OCI-LY1 (cell line): Measurements from ENCODE around the gene EDC3.

Source experiments
- H2AFZ ChIP-seq: fragments of 200-600 bp; sonication (generic), shearing (Covaris generic); 2 replicates; pipeline ENCODE4 v1.6.0; 2014; ENCODE audit warnings: antibody characterized with exemption, mild to moderate bottlenecking, low read length
- H3F3A ChIP-seq: fragments of 200-600 bp; sonication (generic), shearing (Covaris generic); 2 replicates; pipeline ENCODE4 v1.6.0; 2014; ENCODE audit warnings: mild to moderate bottlenecking, antibody characterized with exemption, low read length, moderate library complexity; ENCODE audit not compliant: insufficient read depth
- H3K27ac ChIP-seq: fragments of 200-600 bp; sonication (generic); 2 replicates; pipeline ENCODE4 v1.5.1; 2014; ENCODE audit warnings: low read length, mixed run types, mild to moderate bottlenecking, low read depth; ENCODE audit not compliant: poor library complexity, severe bottlenecking
- H3K27me3 ChIP-seq: fragments of 200-600 bp; sonication (generic); 2 replicates; pipeline ENCODE4 v1.6.0; 2014; ENCODE audit warnings: antibody characterized with exemption, mild to moderate bottlenecking, low read length, moderate library complexity; ENCODE audit not compliant: insufficient read depth
- H3K36me3 ChIP-seq: fragments of 200-600 bp; sonication (generic); 2 replicates; pipeline ENCODE4 v1.6.1; 2014; ENCODE audit warnings: mild to moderate bottlenecking, antibody characterized with exemption, low read length, moderate library complexity, mixed read lengths; ENCODE audit not compliant: insufficient read depth
- H3K4me1 ChIP-seq: fragments of 200-600 bp; sonication (generic); 2 replicates; pipeline ENCODE4 v1.5.1; 2014; ENCODE audit warnings: mild to moderate bottlenecking, low read length, moderate library complexity; ENCODE audit not compliant: insufficient read depth, severe bottlenecking
- H3K4me2 ChIP-seq: fragments of 200-600 bp; sonication (generic), shearing (Covaris generic); 2 replicates; pipeline ENCODE4 v1.6.1; 2014; ENCODE audit warnings: low read length
- H3K4me3 ChIP-seq: fragments of 200-600 bp; sonication (generic); 2 replicates; pipeline ENCODE4 v1.5.1; 2014; ENCODE audit warnings: low read length, low read depth, mild to moderate bottlenecking, mixed read lengths; ENCODE audit not compliant: poor library complexity, severe bottlenecking
- H3K79me2 ChIP-seq: fragments of 200-600 bp; shearing (Covaris generic); 2 replicates; pipeline ENCODE4 v1.6.1; 2016; ENCODE audit warnings: mixed run types, low read length, mixed read lengths; ENCODE audit not compliant: insufficient read depth
- H3K9ac ChIP-seq: fragments of 200-600 bp; sonication (generic), shearing (Covaris generic); 2 replicates; pipeline ENCODE4 v1.6.1; 2014; ENCODE audit warnings: mild to moderate bottlenecking, low read length, mixed read lengths
- H3K9me2 ChIP-seq: fragments of 200-600 bp; sonication (generic), shearing (Covaris generic); 2 replicates; pipeline ENCODE4 v1.6.1; 2014; ENCODE audit warnings: low read depth, mild to moderate bottlenecking, low read length, mixed read lengths
- H3K9me3 ChIP-seq: fragments of 200-600 bp; shearing (Covaris generic); 2 replicates; pipeline ENCODE4 v1.6.1; 2014; ENCODE audit warnings: low read length, mixed read lengths
- H4K20me1 ChIP-seq: fragments of 200-600 bp; sonication (generic), shearing (Covaris generic); 2 replicates; pipeline ENCODE4 v1.6.0; 2016; ENCODE audit warnings: mild to moderate bottlenecking, low read length; ENCODE audit not compliant: insufficient read depth
- EZH2 ChIP-seq: fragments of 200-600 bp; sonication (generic), shearing (Covaris generic); IDR thresholded peaks from 2 replicates; pipeline ENCODE4 v1.8.0; 2017; ENCODE audit warnings: borderline replicate concordance, mixed run types, mild to moderate bottlenecking, antibody characterized with exemption, low read length, moderate library complexity, mixed read lengths
- TF ChIP-seq, protein P1 (sequence below): fragments of 200-600 bp; sonication (generic), shearing (Covaris generic); IDR thresholded peaks from 2 replicates; pipeline ENCODE4 v1.5.1; 2017; ENCODE audit warnings: mild to moderate bottlenecking, antibody characterized with exemption, low read length, moderate library complexity, mixed read lengths

Gene EDC3

DNA sequence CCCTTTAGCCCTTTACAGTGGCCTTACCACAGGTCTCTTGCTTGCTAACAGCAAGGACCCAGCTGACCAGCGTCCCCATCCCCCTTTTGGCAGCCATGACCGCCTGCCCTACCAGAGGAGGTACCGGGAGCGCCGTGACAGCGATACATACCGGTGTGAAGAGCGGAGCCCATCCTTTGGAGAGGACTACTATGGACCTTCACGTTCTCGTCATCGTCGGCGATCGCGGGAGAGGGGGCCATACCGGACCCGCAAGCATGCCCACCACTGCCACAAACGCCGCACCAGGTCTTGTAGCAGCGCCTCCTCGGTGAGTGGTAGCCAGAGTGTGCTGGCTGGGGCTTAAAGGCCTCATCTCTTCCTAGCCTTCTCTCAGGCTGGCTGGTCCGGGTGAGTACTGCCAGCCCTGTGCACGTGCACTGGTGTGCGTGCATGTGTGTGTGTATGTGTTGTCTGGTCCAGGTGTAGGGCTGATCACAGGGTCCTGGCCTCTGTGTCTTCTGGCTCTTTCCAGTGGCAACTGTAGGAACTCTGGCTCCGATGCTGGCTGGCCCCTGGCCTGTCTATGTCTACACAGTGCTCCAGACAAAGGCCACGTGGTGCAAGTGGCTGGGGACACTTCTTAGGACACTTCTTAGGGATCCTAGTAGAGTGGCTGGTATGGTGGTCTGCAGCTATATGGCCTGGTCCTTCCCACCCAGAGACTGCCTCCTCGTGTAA is 75.7 kb downstream of the EDC3 start:
- Histone ChIP-seq H3F3A (no peaks in the 10 kb centered on the region), H3K4me2 (no peak overlapping the region), H3K9me3 (no peaks in the 10 kb centered on the region), H3K9me2 (no peaks in the 10 kb centered on the region), H3K27ac (no peak overlapping the region), H2AFZ (no peak overlapping the region), H3K27me3 (no peaks in the 10 kb centered on the region), H3K79me2 (peaks cover 31% of the 10 kb centered on the region), H3K4me3 (no peak overlapping the region), H3K36me3 (peaks cover 57% of the 10 kb centered on the region), H3K4me1 (peaks cover 18% of the 10 kb centered on the region), H3K9ac (no peak overlapping the region), H4K20me1 (no peaks in the 10 kb centered on the region)
- TF ChIP-seq, protein P1, sequence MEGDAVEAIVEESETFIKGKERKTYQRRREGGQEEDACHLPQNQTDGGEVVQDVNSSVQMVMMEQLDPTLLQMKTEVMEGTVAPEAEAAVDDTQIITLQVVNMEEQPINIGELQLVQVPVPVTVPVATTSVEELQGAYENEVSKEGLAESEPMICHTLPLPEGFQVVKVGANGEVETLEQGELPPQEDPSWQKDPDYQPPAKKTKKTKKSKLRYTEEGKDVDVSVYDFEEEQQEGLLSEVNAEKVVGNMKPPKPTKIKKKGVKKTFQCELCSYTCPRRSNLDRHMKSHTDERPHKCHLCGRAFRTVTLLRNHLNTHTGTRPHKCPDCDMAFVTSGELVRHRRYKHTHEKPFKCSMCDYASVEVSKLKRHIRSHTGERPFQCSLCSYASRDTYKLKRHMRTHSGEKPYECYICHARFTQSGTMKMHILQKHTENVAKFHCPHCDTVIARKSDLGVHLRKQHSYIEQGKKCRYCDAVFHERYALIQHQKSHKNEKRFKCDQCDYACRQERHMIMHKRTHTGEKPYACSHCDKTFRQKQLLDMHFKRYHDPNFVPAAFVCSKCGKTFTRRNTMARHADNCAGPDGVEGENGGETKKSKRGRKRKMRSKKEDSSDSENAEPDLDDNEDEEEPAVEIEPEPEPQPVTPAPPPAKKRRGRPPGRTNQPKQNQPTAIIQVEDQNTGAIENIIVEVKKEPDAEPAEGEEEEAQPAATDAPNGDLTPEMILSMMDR = no peak
- no peak for TF ChIP-seq EZH2

DNA sequence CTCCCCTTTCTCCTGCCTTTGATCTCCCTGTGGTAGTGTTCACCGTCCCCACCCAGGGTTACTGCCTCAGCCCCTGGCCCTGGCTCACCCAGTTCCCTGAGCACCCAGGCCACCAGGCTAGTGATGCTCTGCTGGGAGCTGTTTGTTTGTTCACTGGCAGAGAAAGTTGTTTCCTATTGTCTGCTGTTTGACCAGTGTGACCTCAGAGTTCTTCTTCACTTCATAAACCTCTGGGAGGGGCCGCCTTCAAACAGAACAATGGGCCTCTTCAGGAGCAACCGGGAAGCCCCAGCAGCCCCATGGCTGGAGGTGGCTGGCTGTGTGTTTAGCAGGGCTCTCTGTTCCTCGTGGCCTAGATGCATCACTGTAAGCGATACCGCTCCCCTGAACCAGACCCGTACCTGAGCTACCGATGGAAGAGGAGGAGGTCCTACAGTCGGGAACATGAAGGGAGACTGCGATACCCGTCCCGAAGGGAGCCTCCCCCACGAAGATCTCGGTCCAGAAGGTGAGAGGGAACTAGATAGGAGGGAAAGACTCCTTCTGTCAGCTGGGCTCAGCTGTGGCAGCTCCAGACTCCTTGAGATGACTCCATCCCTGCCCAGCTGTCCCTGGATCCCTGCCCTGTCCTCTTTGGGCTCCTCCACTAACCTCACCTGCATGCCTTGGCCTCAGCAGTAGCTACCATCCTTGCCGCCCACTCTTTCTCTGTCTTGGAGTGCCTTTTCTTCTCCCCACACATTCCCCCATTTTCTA is 76.8 kb downstream of the EDC3 start:
- Histone ChIP-seq H3K9me3 (no peaks in the 10 kb centered on the region), H3K9ac (no peak overlapping the region), H3K9me2 (no peaks in the 10 kb centered on the region), H3K27ac (no peak overlapping the region), H3K36me3 (peaks cover 46% of the 10 kb centered on the region), H3K4me1 (peaks cover 23% of the 10 kb centered on the region), H3K4me3 (no peak overlapping the region), H2AFZ (no peak overlapping the region), H3K4me2 (no peak overlapping the region), H3K27me3 (no peaks in the 10 kb centered on the region), H3K79me2 (peaks cover 31% of the 10 kb centered on the region), H3F3A (no peaks in the 10 kb centered on the region), H4K20me1 (no peaks in the 10 kb centered on the region)
- TF ChIP-seq, protein P1 = no peak
- no peak for TF ChIP-seq EZH2

DNA sequence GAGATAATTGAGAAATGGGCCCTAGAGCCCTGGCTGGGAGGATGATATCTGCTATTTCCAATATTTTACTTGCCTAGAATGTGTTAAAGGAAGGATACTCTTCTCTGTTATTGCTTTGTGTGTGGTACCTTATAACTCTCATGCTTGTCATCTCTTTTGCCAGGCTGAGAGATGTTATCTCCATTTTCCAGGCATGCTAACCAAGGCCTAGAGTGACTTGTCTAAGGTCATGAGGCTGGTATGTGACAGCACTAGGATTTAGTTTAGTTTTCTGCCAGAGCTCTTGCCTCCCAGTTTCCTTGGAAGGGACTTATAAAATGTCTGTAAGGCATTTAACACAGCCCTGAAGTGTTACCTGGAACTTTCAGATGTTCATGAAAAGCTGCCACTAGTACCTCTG is 78.8 kb downstream of the EDC3 start:
- Histone ChIP-seq H3F3A (no peaks in the 10 kb centered on the region), H3K4me2 (peak overlapping the region; percentile 82), H3K9ac (peak overlapping the region; percentile 97), H3K79me2 (peaks cover 31% of the 10 kb centered on the region), H2AFZ (no peak overlapping the region), H3K9me2 (no peaks in the 10 kb centered on the region), H3K4me3 (peak overlapping the region; percentile 94), H4K20me1 (no peaks in the 10 kb centered on the region), H3K36me3 (peaks cover 26% of the 10 kb centered on the region), H3K27ac (peak overlapping the region; percentile 73), H3K9me3 (no peaks in the 10 kb centered on the region), H3K27me3 (no peaks in the 10 kb centered on the region), H3K4me1 (peaks cover 27% of the 10 kb centered on the region)
- TF ChIP-seq, protein P1 = no peak
- no peak for TF ChIP-seq EZH2
